H1 (cell line): ENCODE measurements around the gene ALDOC. TPM values are rescaled to one million over a fixed set of nuclear protein-coding genes. Genes with fewer than 3 reads are reported as not detected.

ENCODE experiments used
- CTCF ChIA-PET: fragments of 300-600 bp; sonication (Branson Sonifier 250); formaldehyde crosslinking; loops from one replicate; lab custom pipeline; 2021; ENCODE audit not compliant: partially characterized antibody; lab: Charles Lee
- POLR2A ChIA-PET: fragments of 300-600 bp; sonication (Branson Sonifier 250); formaldehyde crosslinking; loops from one replicate; lab custom pipeline; 2021; ENCODE audit warnings: inconsistent platforms; ENCODE audit not compliant: partially characterized antibody; lab: Charles Lee
- DNase-seq, 2 experiments: peaks; one replicate each; pipeline versions ENCODE4 v3.0.0 to v3.0.0-alpha.2; 2010 to 2022; ENCODE audit warnings: low spot score in 2 of 2, low read depth in 1 of 2, mixed read lengths in 1 of 2
- FAIRE-seq: peaks from 2 replicates; lab custom pipeline; 2011; peaks lifted over from hg19 to GRCh38; lab: Jason Lieb, UNC
- H2AFZ ChIP-seq: 2 replicates; pipeline ENCODE4 v1.8.1; 2012; ENCODE audit warnings: low read length, inconsistent platforms
- H2AK5ac ChIP-seq: 2 replicates; pipeline ENCODE4 v1.6.1; 2013; ENCODE audit warnings: low read depth, low read length
- H2BK120ac ChIP-seq: replicated peaks from 2 replicates; pipeline ENCODE3; 2013; ENCODE audit warnings: low read depth, low read length, inconsistent platforms
- H2BK12ac ChIP-seq: 2 replicates; pipeline ENCODE4 v1.6.1; 2013; ENCODE audit warnings: low read depth, low read length
- H2BK15ac ChIP-seq: 2 replicates; pipeline ENCODE4 v1.6.1; 2013; ENCODE audit warnings: low read length
- H2BK20ac ChIP-seq: 2 replicates; pipeline ENCODE4 v1.6.1; 2013; ENCODE audit warnings: low read length
- H2BK5ac ChIP-seq: 2 replicates; pipeline ENCODE4 v1.6.1; 2013; ENCODE audit warnings: low read depth, low read length
- H3K14ac ChIP-seq: 2 replicates; pipeline ENCODE4 v1.6.1; 2013; ENCODE audit warnings: inconsistent platforms; ENCODE audit not compliant: insufficient read length
- H3K18ac ChIP-seq: 2 replicates; pipeline ENCODE4 v1.6.1; 2013; ENCODE audit warnings: low read length; ENCODE audit errors: extremely low read depth
- H3K23ac ChIP-seq: 2 replicates; pipeline ENCODE4 v1.6.1; 2013; ENCODE audit warnings: inconsistent platforms; ENCODE audit not compliant: insufficient read length
- H3K23me2 ChIP-seq: 2 replicates; pipeline ENCODE4 v1.6.1; 2013; ENCODE audit warnings: low read depth, low read length
- H3K27ac ChIP-seq: 2 replicates; pipeline ENCODE4 v1.6.1; 2011; ENCODE audit warnings: low read depth, low read length, inconsistent platforms
- H3K27me3 ChIP-seq, 4 experiments: replicated peaks in 1 of 4; 1 replicate in 1 of 4; 2 replicates in 3 of 4; pipeline versions ENCODE4 v1.6.1 to v1.8.1; 2011 to 2013; ENCODE audit warnings: low read length in 3 of 4, mild to moderate bottlenecking in 3 of 4, inconsistent platforms in 2 of 4, mixed read lengths in 2 of 4, moderate library complexity in 1 of 4; ENCODE audit not compliant: control insufficient read depth in 3 of 4, insufficient read depth in 3 of 4; ENCODE audit errors: extremely low read depth in 1 of 4
- H3K36me3 ChIP-seq, 4 experiments: 2 replicates each; pipeline versions ENCODE4 v1.6.1 to v1.8.1; 2011 to 2013; ENCODE audit warnings: mild to moderate bottlenecking in 4 of 4, low read length in 3 of 4, moderate library complexity in 2 of 4, control low read depth in 1 of 4, inconsistent platforms in 1 of 4; ENCODE audit not compliant: insufficient read depth in 4 of 4, control insufficient read depth in 2 of 4
- H3K4ac ChIP-seq: replicated peaks from 2 replicates; pipeline ENCODE3; 2013; ENCODE audit warnings: low read length, low read depth, mixed read lengths, inconsistent platforms; ENCODE audit not compliant: insufficient read length
- H3K4me1 ChIP-seq, 4 experiments: replicated peaks in 1 of 4; 1 replicate in 1 of 4; 2 replicates in 3 of 4; pipeline versions ENCODE4 v1.6.1 to v1.8.1; 2011 to 2013; ENCODE audit warnings: low read length in 3 of 4, inconsistent platforms in 2 of 4, mixed read lengths in 1 of 4; ENCODE audit not compliant: insufficient read depth in 4 of 4, control insufficient read depth in 3 of 4
- H3K4me2 ChIP-seq, 2 experiments: 2 replicates each; pipeline versions ENCODE4 v1.6.1 to v1.8.1; 2011 to 2013; ENCODE audit warnings: low read depth in 2 of 2, low read length in 2 of 2, control low read depth in 1 of 2, inconsistent platforms in 1 of 2, mild to moderate bottlenecking in 1 of 2; ENCODE audit not compliant: insufficient read depth in 1 of 2
- H3K4me3 ChIP-seq, 4 experiments: fragments of 200-600, 300-600 bp in 1 of 4; sonication (generic), shearing (Covaris generic), sonication (Bioruptor Twin) in 1 of 4; 2 replicates each; pipeline versions ENCODE4 v1.5.1 to v1.8.1; 2011 to 2016; ENCODE audit warnings: low read length in 4 of 4, low read depth in 3 of 4, control low read depth in 2 of 4, inconsistent platforms in 2 of 4, mild to moderate bottlenecking in 2 of 4, mixed read lengths in 1 of 4, moderate library complexity in 1 of 4; ENCODE audit not compliant: insufficient read depth in 2 of 4; ENCODE audit errors: extremely low read depth in 1 of 4
- H3K56ac ChIP-seq: replicated peaks from 2 replicates; pipeline ENCODE3; 2013; ENCODE audit warnings: low read depth, mild to moderate bottlenecking, mixed read lengths, low read length, inconsistent platforms; ENCODE audit not compliant: insufficient read length
- H3K79me1 ChIP-seq: 2 replicates; pipeline ENCODE4 v1.6.1; 2013; ENCODE audit warnings: low read depth, low read length, control low read depth
- H3K79me2 ChIP-seq, 2 experiments: 2 replicates each; pipeline versions ENCODE4 v1.6.1 to v1.8.1; 2012 to 2013; ENCODE audit warnings: low read length in 2 of 2, mild to moderate bottlenecking in 2 of 2, inconsistent platforms in 1 of 2; ENCODE audit not compliant: insufficient read depth in 2 of 2, control insufficient read depth in 1 of 2
- H3K9ac ChIP-seq, 4 experiments: replicated peaks in 1 of 4; 1 replicate in 1 of 4; 2 replicates in 3 of 4; pipeline versions ENCODE4 v1.6.1 to v1.8.1; 2011 to 2013; ENCODE audit warnings: low read depth in 3 of 4, low read length in 3 of 4, control low read depth in 2 of 4, mild to moderate bottlenecking in 2 of 4, moderate library complexity in 2 of 4, inconsistent platforms in 1 of 4; ENCODE audit errors: extremely low read depth in 1 of 4
- H3K9me3 ChIP-seq, 2 experiments: 2 replicates each; pipeline versions ENCODE4 v1.6.1 to v1.8.1; 2012 to 2013; ENCODE audit warnings: mild to moderate bottlenecking in 2 of 2, moderate library complexity in 2 of 2, control low read depth in 1 of 2, inconsistent platforms in 1 of 2, low read depth in 1 of 2, low read length in 1 of 2, mixed read lengths in 1 of 2; ENCODE audit not compliant: insufficient read depth in 2 of 2
- H4K20me1 ChIP-seq, 2 experiments: replicated peaks in 1 of 2; 2 replicates each; pipeline versions ENCODE3 to v1.8.1; 2011 to 2013; ENCODE audit warnings: inconsistent platforms in 2 of 2, low read length in 2 of 2, mild to moderate bottlenecking in 1 of 2; ENCODE audit not compliant: insufficient read depth in 2 of 2, control insufficient read depth in 1 of 2
- H4K5ac ChIP-seq: 2 replicates; pipeline ENCODE4 v1.6.1; 2013; ENCODE audit warnings: low read length, low read depth, mixed read lengths, inconsistent platforms; ENCODE audit not compliant: insufficient read length
- H4K8ac ChIP-seq: 2 replicates; pipeline ENCODE4 v1.8.0; 2013; ENCODE audit warnings: mild to moderate bottlenecking, moderate library complexity, low read length, inconsistent platforms; ENCODE audit not compliant: insufficient read depth; ENCODE audit errors: extremely low read depth
- H4K91ac ChIP-seq: replicated peaks from 2 replicates; pipeline ENCODE3; 2013; ENCODE audit warnings: low read length, mixed read lengths, inconsistent platforms; ENCODE audit not compliant: insufficient read length
- ASH2L ChIP-seq: fragments of 200-600, 300-600 bp; sonication (generic); IDR thresholded peaks from one replicate; pipeline ENCODE4 v1.7.1; 2017; ENCODE audit warnings: low read length
- BACH1 ChIP-seq: IDR thresholded peaks from 2 replicates; pipeline ENCODE4 v1.6.1; 2012; ENCODE audit warnings: low read length, improper control_type of control experiment
- JUN ChIP-seq: IDR thresholded peaks from 2 replicates; pipeline ENCODE4 v1.6.1; 2011; ENCODE audit warnings: low read depth, mild to moderate bottlenecking, improper control_type of control experiment, low read length
- KDM5A ChIP-seq: fragments of 200-600 bp; IDR thresholded peaks from 2 replicates; pipeline ENCODE4 v1.7.1; 2012; ENCODE audit warnings: mild to moderate bottlenecking, low read length, inconsistent platforms, mixed read lengths
- POLR2A ChIP-seq, 2 experiments: IDR thresholded peaks; 1 replicate in 1 of 2; 2 replicates in 1 of 2; pipeline ENCODE4 v1.6.1; 2011; ENCODE audit warnings: low read depth in 2 of 2, low read length in 2 of 2, mild to moderate bottlenecking in 2 of 2; ENCODE audit errors: control extremely low read depth in 1 of 2
- TAF7 ChIP-seq: optimal IDR thresholded peaks from 2 replicates; pipeline ENCODE3; 2011; ENCODE audit warnings: low read depth, mild to moderate bottlenecking, inconsistent platforms, low read length, moderate library complexity, borderline replicate concordance
- ZNF274 ChIP-seq: IDR thresholded peaks from 2 replicates; pipeline ENCODE4 v1.7.0; 2012; ENCODE audit warnings: low read length, borderline replicate concordance; ENCODE audit errors: extremely low read depth
- WGBS, 2 experiments: shearing (Covaris generic) in 1 of 2; methylation state at CpG; one replicate each; pipeline versions ENCODE4 v1.1.6 to v1.1.7; 2013 to 2015; ENCODE audit warnings: low lambda C conversion rate in 2 of 2, mixed read lengths in 2 of 2, inconsistent platforms in 1 of 2, low coverage in 1 of 2, missing lambda C conversion rate in 1 of 2; ENCODE audit not compliant: insufficient replicate concordance in 2 of 2, insufficient coverage in 1 of 2, insufficient read length in 1 of 2; ENCODE audit errors: extremely low coverage in 1 of 2, missing lambda C conversion rate in 1 of 2; 5-methylcytosine and 5-hydroxymethylcytosine counted together
- polyA plus RNA-seq, 7 experiments: library from polyadenylated mRNA; depleted of rRNA in 3 of 7; stranded (reverse) in 5 of 7; unstranded in 2 of 7; fragments of >200 nt in 5 of 7; fragments of 200-250 nt in 2 of 7; gene quantifications; 1 replicate in 5 of 7; 2 replicates in 1 of 7; 4 replicates in 1 of 7; pipeline versions ENCODE4 v1.2.1 to v1.2.3, GENCODE V29; 2011 to 2013; ENCODE audit warnings: missing spikeins in 2 of 7, mixed read lengths in 2 of 7
- total RNA-seq: library from RNA; stranded (reverse); fragmentation: NEBNext Ultra II Directional; extraction: Animal tissue kit (Norgen Biotek cat#: 25700); gene quantifications from 2 replicates; pipeline ENCODE4 v1.2.1, GENCODE V29; 2021
- TF ChIP-seq, protein P1 (sequence below): IDR thresholded peaks from 2 replicates; pipeline ENCODE4 v1.6.1; 2012; ENCODE audit warnings: inconsistent platforms

Gene ALDOC
- total and polyA plus RNA-seq, 2 of the 8 experiments (the other 6 are each of a cell fraction or from before 2014, with no cell fraction given) = 51.6 to 103 TPM

DNA sequence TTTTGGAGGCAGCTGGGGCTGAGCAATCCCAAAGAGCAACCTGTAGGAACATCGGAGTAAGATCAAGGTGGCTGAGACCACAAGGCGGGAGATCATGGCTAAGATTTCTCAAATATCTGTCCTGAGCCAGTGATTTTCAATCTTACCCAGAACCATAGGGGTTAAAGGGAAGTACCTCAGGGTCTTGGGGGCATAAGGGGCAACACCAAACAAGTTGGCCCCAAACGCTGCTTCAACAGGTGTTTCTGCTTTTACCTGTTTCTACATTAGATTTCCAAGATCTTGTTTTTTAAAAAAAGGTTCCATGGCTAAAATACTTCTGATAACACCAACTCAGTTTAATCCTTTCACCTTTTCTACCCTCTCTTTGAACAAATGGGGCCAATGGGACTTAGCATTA lies 21.7 kb downstream of the ALDOC start:
- Histone ChIP-seq H4K20me1 (peaks cover 2 to 7% of the 10 kb centered on the region in 2 experiments), H3K4me2 (no peak overlapping the region), H3K27me3 (no peaks in the 10 kb centered on the region; a peak in 1 of 7 replicates), H3K79me1 (peaks cover 7% of the 10 kb centered on the region; the same call in 1 of the 2 replicates), H2BK12ac (no peak overlapping the region), H3K79me2 (peaks cover 0 to 10% of the 10 kb centered on the region in 2 experiments; a peak in 1 of 4 replicates), H3K23ac (no peak overlapping the region), H3K4ac (no peak overlapping the region), H3K4me3 (no peak overlapping the region), H4K5ac (no peak overlapping the region), H3K56ac (no peak overlapping the region), H2BK20ac (no peak overlapping the region), H4K8ac (no peak overlapping the region), H3K23me2 (peaks cover 7% of the 10 kb centered on the region; the same call in 1 of the 2 replicates), H3K27ac (no peak overlapping the region), H4K91ac (no peak overlapping the region), H2BK5ac (no peak overlapping the region), H3K18ac (no peak overlapping the region), H2BK120ac (no peak overlapping the region), H3K4me1 (peaks cover 0 to 10% (median 2%) of the 10 kb centered on the region in 4 experiments; a peak in 2 of 7 replicates), H3K9me3 (no peaks in the 10 kb centered on the region), H3K14ac (no peak overlapping the region), H2BK15ac (no peak overlapping the region), H3K36me3 (peaks cover 4 to 39% (median 16%) of the 10 kb centered on the region in 4 experiments), H3K9ac (no peak overlapping the region), H2AK5ac (no peak overlapping the region), H2AFZ (no peak overlapping the region)
- no peak for FAIRE-seq
- no peak for DNase-seq
- POLR2A ChIA-PET = interaction anchor here (1.5 to 2.4 kb wide), 2 partner anchors 21 to 22 kb away, joined by 6 to 7 read pairs; partner anchors contain the start of gene ALDOC
- WGBS, 2 experiments = 91% methylated on average over 3 of the region's 3 CpGs; no CpG with 5 or more reads in 1 of the 2 experiments
- no peak for TF ChIP-seq BACH1
- TF ChIP-seq KDM5A = no peak
- no peak for TF ChIP-seq ASH2L
- TF ChIP-seq JUN = no peak
- TF ChIP-seq POLR2A (IDR thresholded peaks at IDR 0.05; ENCODE audit: control extremely low read depth in 1 of 2, low read depth in 2 of 2, low read length in 2 of 2) = no peak
- no peak for TF ChIP-seq TAF7
- TF ChIP-seq ZNF274 = no peak
- TF ChIP-seq, protein P1, sequence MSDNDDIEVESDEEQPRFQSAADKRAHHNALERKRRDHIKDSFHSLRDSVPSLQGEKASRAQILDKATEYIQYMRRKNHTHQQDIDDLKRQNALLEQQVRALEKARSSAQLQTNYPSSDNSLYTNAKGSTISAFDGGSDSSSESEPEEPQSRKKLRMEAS = no peak
- CTCF ChIA-PET = interaction anchor here (1.0 to 2.5 kb wide), 8 partner anchors 9 to 123 kb away, joined by 3 to 8 read pairs (median 5); no protein-coding TSS in a partner anchor
